Neural cell (in vitro differentiated cells): ENCODE data around the gene SFXN4. TPM values are rescaled to one million over a fixed set of nuclear protein-coding genes. Genes with fewer than 3 reads are reported as not detected.
"Not testable (repeated sequence)": the region's sequence is repeated elsewhere in the genome, so short reads cannot be mapped to it uniquely, and the experiment has no call there.

ENCODE experiments used
- H2AFZ ChIP-seq: fragments of 200-600, 300-800 bp; sonication (generic), shearing (Covaris generic); 2 replicates; pipeline ENCODE4 v1.6.0; 2014; ENCODE audit warnings: low read depth, mild to moderate bottlenecking, antibody characterized with exemption, low read length, moderate library complexity
- H3F3A ChIP-seq: fragments of 200-600 bp; shearing (Covaris generic); 2 replicates; pipeline ENCODE4 v1.6.1; 2016; ENCODE audit warnings: mild to moderate bottlenecking, moderate library complexity, mixed read lengths, antibody characterized with exemption, low read length; ENCODE audit not compliant: insufficient read depth, poor library complexity, severe bottlenecking
- H3K27ac ChIP-seq: fragments of 200-600, 300-800 bp; sonication (generic), shearing (Covaris generic); 2 replicates; pipeline ENCODE4 v1.5.1; 2014; ENCODE audit warnings: mild to moderate bottlenecking, low read length, moderate library complexity
- H3K27me3 ChIP-seq: fragments of 300-800, 200-600 bp; sonication (generic), shearing (Covaris generic); 2 replicates; pipeline ENCODE4 v1.6.0; 2014; ENCODE audit warnings: mild to moderate bottlenecking, low read depth, low read length, moderate library complexity; ENCODE audit not compliant: insufficient read depth
- H3K36me3 ChIP-seq: fragments of 300-800, 200-600 bp; sonication (generic), shearing (Covaris generic); 2 replicates; pipeline ENCODE4 v1.5.1; 2014; ENCODE audit warnings: mild to moderate bottlenecking, antibody characterized with exemption, low read length, moderate library complexity; ENCODE audit not compliant: insufficient read depth
- H3K4me2 ChIP-seq: fragments of 300-800, 200-600 bp; sonication (generic), shearing (Covaris generic); 2 replicates; pipeline ENCODE4 v1.6.0; 2014; ENCODE audit warnings: mild to moderate bottlenecking, low read length
- H3K4me3 ChIP-seq: fragments of 300-800, 200-600 bp; sonication (generic), shearing (Covaris generic); 2 replicates; pipeline ENCODE4 v1.5.1; 2014; ENCODE audit warnings: mild to moderate bottlenecking, low read length, moderate library complexity
- H3K79me2 ChIP-seq: fragments of 200-600 bp; shearing (Covaris generic); replicated peaks from 2 replicates; pipeline ENCODE4 v1.6.0; 2014; ENCODE audit warnings: mild to moderate bottlenecking, low read length, moderate library complexity; ENCODE audit not compliant: insufficient read depth
- H3K9ac ChIP-seq: fragments of 300-800, 200-600 bp; sonication (generic), shearing (Covaris generic); 2 replicates; pipeline ENCODE4 v1.6.1; 2016; ENCODE audit warnings: mild to moderate bottlenecking, low read length, mixed read lengths
- H3K9me2 ChIP-seq: fragments of 200-600 bp; shearing (Covaris generic); 2 replicates; pipeline ENCODE4 v1.6.1; 2016; ENCODE audit warnings: mild to moderate bottlenecking, low read length, mixed read lengths; ENCODE audit not compliant: insufficient read depth
- H3K9me3 ChIP-seq: fragments of 200-600, 300-800 bp; sonication (generic), shearing (Covaris generic); 2 replicates; pipeline ENCODE4 v1.6.1; 2016; ENCODE audit warnings: mild to moderate bottlenecking, mixed run types, low read length, moderate library complexity, mixed read lengths
- H4K20me1 ChIP-seq: fragments of 200-600 bp; shearing (Covaris generic); 2 replicates; pipeline ENCODE4 v1.6.1; 2016; ENCODE audit warnings: mild to moderate bottlenecking, mixed run types; ENCODE audit not compliant: insufficient read depth
- EP300 ChIP-seq: fragments of 450-650 bp; conservative IDR thresholded peaks from 2 replicates; pipeline ENCODE4 v1.6.1; 2014; ENCODE audit warnings: antibody characterized with exemption, mild to moderate bottlenecking, moderate library complexity; ENCODE audit not compliant: poor library complexity, severe bottlenecking
- EZH2 ChIP-seq: fragments of 200-600, 300-800 bp; shearing (Covaris generic), sonication (generic); IDR thresholded peaks from 2 replicates; pipeline ENCODE4 v1.6.1; 2014; ENCODE audit warnings: antibody characterized with exemption, low read length, borderline replicate concordance, mild to moderate bottlenecking; ENCODE audit not compliant: insufficient read depth, poor library complexity, severe bottlenecking
- MXI1 ChIP-seq: fragments of 450-650 bp; conservative IDR thresholded peaks from 2 replicates; pipeline ENCODE4 v1.6.1; 2014; ENCODE audit warnings: antibody characterized with exemption, mild to moderate bottlenecking; ENCODE audit not compliant: poor library complexity, severe bottlenecking
- POLR2AphosphoS5 ChIP-seq: IDR thresholded peaks from 2 replicates; pipeline ENCODE4 v1.6.1; 2012
- RAD21 ChIP-seq: fragments of 450-650 bp; conservative IDR thresholded peaks from 2 replicates; pipeline ENCODE4 v1.6.1; 2014; ENCODE audit warnings: antibody characterized with exemption, mild to moderate bottlenecking, moderate library complexity
- REST ChIP-seq: IDR thresholded peaks from 2 replicates; pipeline ENCODE4 v1.6.1; 2012; ENCODE audit warnings: borderline replicate concordance
- SMC3 ChIP-seq: fragments of 450-650 bp; conservative IDR thresholded peaks from 2 replicates; pipeline ENCODE4 v1.6.1; 2014; ENCODE audit warnings: antibody characterized with exemption, mild to moderate bottlenecking, moderate library complexity; ENCODE audit not compliant: poor library complexity
- TAF1 ChIP-seq: IDR thresholded peaks from 2 replicates; pipeline ENCODE4 v1.6.1; 2012; ENCODE audit warnings: low read depth
- polyA plus RNA-seq: library from polyadenylated mRNA; depleted of rRNA; stranded (reverse); fragments of >200 nt; gene quantifications from 2 replicates; pipeline ENCODE4 v1.2.3, GENCODE V29; 2014
- TF ChIP-seq, protein P1 (sequence below): fragments of 450-650 bp; IDR thresholded peaks from 2 replicates; pipeline ENCODE4 v1.5.1; 2014; ENCODE audit warnings: antibody characterized with exemption, mild to moderate bottlenecking, moderate library complexity; ENCODE audit not compliant: poor library complexity, severe bottlenecking

Gene SFXN4
- polyA plus RNA-seq, 1 donor from 2014 or later, result 23.7 TPM

GRCh38 chr10:119183664-119184412, 18.3 kb upstream of the SFXN4 start:
- no peaks in the 10 kb centered on the region for H4K20me1 ChIP-seq
- no peaks in the 10 kb centered on the region for H3K36me3 ChIP-seq
- H3K27me3 ChIP-seq, result no peaks in the 10 kb centered on the region
- no peak overlapping the region for H3K9ac ChIP-seq
- H3K27ac ChIP-seq, result no peak overlapping the region
- no peaks in the 10 kb centered on the region for H3K79me2 ChIP-seq
- H3K9me3 ChIP-seq, result no peaks in the 10 kb centered on the region
- no peak for TF ChIP-seq SMC3
- no peak for TF ChIP-seq MXI1
- TF ChIP-seq EP300, result no peak
- TF ChIP-seq RAD21, result no peak
- TF ChIP-seq EZH2, result no peak
- TF ChIP-seq REST, result no peak
- no peak overlapping the region for H2AFZ ChIP-seq
- H3K4me2 ChIP-seq, result no peak overlapping the region
- H3K9me2 ChIP-seq, result no peaks in the 10 kb centered on the region
- no peaks in the 10 kb centered on the region for H3F3A ChIP-seq
- no peak overlapping the region for H3K4me3 ChIP-seq

DNA sequence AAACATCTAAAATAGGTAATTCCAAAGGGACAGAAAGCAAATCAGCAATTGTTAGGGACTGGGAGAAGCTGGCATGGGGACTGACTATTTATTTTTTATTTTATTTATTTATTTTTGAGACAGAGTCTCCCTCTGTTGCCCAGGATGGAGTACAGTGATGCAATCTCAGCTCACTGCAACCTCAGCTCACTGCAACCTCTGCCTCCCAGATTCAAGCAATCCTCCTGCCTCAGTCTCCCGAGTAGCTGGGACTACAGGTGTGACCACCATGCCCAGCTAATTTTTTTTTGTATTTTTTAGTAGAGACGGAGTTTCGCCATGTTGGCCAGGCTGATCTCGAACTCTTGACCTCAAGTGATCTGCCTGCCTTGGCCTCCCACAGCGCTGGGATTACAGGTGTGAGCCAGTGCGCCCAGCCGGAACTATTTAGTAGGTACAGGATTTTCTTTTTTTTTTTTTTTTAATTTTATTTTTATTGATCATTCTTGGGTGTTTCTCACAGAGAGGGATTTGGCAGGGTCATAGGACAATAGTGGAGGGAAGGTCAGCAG, 15.4 kb upstream of the SFXN4 start:
- H3K79me2 ChIP-seq, result peaks cover 23% of the 10 kb centered on the region
- not testable (repeated sequence) for H3K9ac ChIP-seq, H3F3A ChIP-seq, H3K27me3 ChIP-seq, H3K9me2 ChIP-seq, H2AFZ ChIP-seq, H3K36me3 ChIP-seq, H3K9me3 ChIP-seq, H4K20me1 ChIP-seq, H3K27ac ChIP-seq, H3K4me2 ChIP-seq, H3K4me3 ChIP-seq

DNA sequence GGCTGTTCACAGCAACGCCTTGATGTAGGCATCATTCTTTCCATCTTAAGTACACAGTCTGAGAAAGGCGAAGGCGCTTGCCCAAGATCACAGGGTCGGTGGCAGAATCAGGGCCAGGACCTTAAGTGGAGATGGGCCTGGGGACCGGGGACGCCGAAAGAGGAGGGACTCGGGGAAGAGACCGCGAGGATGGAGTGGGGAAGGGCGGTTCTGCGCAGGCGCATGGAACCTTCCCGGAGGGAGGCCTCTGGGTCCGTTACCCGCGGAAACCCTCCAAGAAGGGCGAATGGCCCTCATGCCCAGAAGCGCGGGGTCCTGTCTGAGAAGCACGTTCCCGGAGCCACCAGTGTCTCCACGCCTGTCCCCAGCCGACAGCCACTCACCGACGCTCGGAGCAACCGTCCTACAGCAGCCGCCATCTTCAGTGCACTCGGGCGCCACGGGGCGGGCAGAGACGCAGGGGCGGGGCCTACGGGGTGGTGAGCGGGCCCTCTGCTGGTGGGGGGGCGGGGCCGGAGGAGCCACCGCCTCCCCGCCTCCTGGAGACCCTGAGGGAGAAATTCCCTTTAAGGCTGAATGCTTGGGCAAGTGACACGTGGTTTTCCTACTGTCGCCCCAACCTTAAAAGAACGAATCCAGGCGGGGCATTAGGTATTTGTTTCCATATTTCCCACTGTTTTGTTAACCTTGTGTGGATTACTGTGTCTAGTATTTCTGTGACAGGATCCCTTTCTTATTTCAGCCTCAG, 13.0 kb upstream of the SFXN4 start, which contains the start of gene PRDX3:
Gene PRDX3, minus strand, starts transcription at position 441 of the 748 bp plus-strand sequence. Its CDS starts 22 bp downstream, at position 419.
- H3K4me3 ChIP-seq, result peak within 1 kb of the TSS; percentile 85
- TF ChIP-seq TAF1 (peak; percentile 99), EZH2 (no peak), MXI1 (peak; percentile 78), POLR2AphosphoS5 (peak; percentile 99), REST (peak; percentile 90), EP300 (peak; percentile 52), SMC3 (no peak)
- TF ChIP-seq, protein P1, sequence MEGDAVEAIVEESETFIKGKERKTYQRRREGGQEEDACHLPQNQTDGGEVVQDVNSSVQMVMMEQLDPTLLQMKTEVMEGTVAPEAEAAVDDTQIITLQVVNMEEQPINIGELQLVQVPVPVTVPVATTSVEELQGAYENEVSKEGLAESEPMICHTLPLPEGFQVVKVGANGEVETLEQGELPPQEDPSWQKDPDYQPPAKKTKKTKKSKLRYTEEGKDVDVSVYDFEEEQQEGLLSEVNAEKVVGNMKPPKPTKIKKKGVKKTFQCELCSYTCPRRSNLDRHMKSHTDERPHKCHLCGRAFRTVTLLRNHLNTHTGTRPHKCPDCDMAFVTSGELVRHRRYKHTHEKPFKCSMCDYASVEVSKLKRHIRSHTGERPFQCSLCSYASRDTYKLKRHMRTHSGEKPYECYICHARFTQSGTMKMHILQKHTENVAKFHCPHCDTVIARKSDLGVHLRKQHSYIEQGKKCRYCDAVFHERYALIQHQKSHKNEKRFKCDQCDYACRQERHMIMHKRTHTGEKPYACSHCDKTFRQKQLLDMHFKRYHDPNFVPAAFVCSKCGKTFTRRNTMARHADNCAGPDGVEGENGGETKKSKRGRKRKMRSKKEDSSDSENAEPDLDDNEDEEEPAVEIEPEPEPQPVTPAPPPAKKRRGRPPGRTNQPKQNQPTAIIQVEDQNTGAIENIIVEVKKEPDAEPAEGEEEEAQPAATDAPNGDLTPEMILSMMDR, result peak; percentile 31

More for the DNA sequence above, 13.0 kb upstream of the SFXN4 start, which contains the start of gene PRDX3:
- no peaks in the 10 kb centered on the region for H4K20me1 ChIP-seq
- peak within 1 kb of the TSS; percentile 83 for H2AFZ ChIP-seq
- peaks cover 24% of the 10 kb centered on the region for H3K79me2 ChIP-seq
- H3K4me2 ChIP-seq, result peak within 1 kb of the TSS; percentile 79
- no peaks in the 10 kb centered on the region for H3K9me3 ChIP-seq
- H3K9ac ChIP-seq, result peak within 1 kb of the TSS; percentile 90
- no peaks in the 10 kb centered on the region for H3K9me2 ChIP-seq
- H3K36me3 ChIP-seq, result no peaks in the 10 kb centered on the region
- no peaks in the 10 kb centered on the region for H3F3A ChIP-seq
- peak within 1 kb of the TSS; percentile 96 for H3K27ac ChIP-seq
- no peaks in the 10 kb centered on the region for H3K27me3 ChIP-seq
